GM18526 (cell line): Measurements from ENCODE around the gene BCL2.

Source experiments
- POLR2A ChIP-seq: IDR thresholded peaks from 3 replicates; pipeline ENCODE4 v1.6.1; 2011; ENCODE audit not compliant: insufficient read length; ENCODE audit errors: extremely low read depth

BCL2 gene

DNA sequence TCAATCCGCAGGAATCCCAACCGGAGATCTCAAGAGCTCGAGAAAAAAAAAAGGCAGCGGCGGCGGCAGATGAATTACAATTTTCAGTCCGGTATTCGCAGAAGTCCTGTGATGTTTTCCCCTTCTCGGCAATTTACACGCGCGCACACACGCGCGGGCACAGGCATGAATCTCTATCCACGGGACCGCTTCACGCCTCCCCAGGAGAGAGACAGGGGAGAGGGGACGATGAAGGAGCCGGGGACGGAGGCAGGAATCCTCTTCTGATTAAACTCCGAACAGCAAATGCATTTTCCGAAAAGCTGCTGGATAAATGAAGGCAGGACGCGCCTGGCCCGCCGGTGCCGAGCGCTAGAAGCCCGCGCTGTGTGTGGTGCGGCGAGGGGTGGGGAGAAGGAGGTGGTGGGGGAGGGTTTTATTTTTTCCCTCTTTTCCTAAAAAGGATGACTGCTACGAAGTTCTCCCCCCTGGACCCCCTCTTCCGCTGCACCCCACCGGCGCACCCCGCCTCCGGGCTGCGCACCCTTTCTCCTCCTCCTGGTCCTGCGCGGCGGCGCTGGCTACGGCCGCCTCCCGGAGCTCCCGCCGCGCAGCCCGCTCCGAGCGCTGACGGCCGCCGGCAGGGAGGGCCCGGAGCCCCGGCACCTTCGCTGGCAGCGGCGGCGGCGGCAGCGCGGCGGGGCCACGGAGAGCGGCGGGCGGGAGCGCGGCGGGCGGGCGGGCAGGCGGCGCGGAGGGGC is at the start of gene BCL2:
Gene BCL2 (minus strand): TSS at position 387 of the 740 bp plus-strand sequence.
- peak; percentile 38 for TF ChIP-seq POLR2A

- no peak for TF ChIP-seq POLR2A
Observed at GRCh38 chr18:63368611-63369010, 49.0 kb upstream of the BCL2 start.

GRCh38 chr18:63367053-63367953 is 47.7 kb upstream of the BCL2 start, which contains the start of gene KDSR:
KDSR (minus strand) TSS chr18:63367206; CDS start chr18:63367118, 88 bp downstream.
- peak; percentile 68 for TF ChIP-seq POLR2A

- no peak for TF ChIP-seq POLR2A
Observed at GRCh38 chr18:63366213-63367052, 46.9 kb upstream of the BCL2 start.

- no peak for TF ChIP-seq POLR2A
Observed at GRCh38 chr18:63365876-63366212, 46.3 kb upstream of the BCL2 start.

- no peak for TF ChIP-seq POLR2A
Observed at GRCh38 chr18:63363951-63364350, 44.4 kb upstream of the BCL2 start.

- TF ChIP-seq POLR2A: no peak
Observed at GRCh38 chr18:63356272-63356896, 36.8 kb upstream of the BCL2 start.

DNA sequence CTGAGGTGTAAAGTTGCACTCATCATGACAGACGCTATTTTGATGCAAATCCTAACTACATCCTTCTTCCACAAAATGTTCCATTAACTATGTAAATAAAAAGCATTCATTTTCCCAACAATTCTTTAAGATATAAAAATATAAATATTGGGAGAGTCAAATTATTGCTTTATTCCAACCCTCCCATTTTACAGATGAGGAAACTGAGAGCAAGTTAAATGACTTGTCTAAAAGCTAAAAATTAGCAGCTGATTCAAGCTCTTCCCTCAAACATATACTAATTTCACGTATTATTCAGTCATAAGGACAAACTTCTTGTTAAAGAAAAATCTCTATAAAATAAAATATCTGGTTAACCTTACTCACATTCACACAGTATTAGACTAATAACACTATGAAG is 30.7 kb upstream of the BCL2 start:
- no peak for TF ChIP-seq POLR2A

DNA sequence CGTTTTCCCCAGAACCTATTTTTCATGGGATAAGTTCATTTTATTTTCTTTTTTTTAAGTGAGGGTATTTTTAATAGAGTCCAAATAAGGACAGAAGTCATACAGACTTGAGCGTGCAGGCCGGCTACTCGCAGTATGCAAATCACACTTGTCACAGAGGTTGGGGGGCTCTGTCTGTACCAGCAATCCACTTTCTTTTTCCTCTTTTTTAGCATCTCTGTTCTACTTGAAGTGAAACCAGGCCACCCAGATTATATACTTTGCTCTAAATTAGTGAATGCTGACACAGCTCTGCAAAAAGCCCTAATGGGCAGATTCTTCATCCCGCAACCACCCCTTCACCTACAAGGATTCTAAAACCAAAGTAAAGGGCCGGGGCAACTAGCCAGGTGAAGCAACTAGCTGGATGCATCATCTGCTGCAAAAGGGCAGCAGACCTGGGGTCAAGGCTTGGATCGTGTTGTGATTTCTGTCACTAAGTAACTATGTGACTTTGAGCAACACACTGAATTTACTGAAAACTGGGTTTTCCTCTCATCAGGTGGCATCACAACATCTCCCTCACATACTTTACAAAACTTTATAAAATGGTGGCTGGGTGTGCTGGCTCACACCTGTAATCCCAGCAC is 29.1 kb upstream of the BCL2 start:
- TF ChIP-seq POLR2A: no peak

DNA sequence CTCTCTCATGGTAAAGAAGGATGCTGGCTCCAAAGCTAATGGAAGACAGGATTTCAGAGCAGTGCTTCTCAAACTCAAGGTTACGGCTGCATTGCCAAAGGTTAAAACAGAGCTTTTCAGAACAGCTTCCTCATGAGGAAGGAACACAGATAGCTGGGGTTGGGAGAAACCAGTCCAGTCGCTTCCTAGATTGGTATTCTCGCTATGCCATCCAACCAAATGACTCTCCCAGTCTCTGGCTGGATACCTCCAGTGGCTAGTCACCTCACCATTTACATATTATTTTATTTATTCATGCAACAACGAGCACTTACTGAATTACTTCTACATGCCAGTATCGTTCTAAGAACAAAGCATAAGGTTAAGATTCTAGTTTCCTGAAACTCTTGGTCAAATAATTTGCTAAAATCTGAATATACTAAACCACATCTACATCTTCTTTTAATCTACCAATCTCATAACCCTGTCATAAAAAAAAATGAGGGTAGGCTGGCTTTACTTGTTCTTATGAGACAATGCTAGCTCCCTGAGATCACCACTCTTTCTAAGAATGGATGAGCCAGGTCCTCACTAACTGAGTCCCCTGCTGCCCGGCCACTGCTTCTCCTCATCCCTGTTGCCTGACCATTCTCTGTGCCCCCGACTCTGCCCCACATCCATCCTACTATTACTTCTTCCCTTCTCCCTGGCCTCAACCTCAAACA is 27.1 kb upstream of the BCL2 start:
- no peak for TF ChIP-seq POLR2A

GRCh38 chr18:63346031-63346430 is 26.5 kb upstream of the BCL2 start:
- no peak for TF ChIP-seq POLR2A

- no peak for TF ChIP-seq POLR2A
Observed at GRCh38 chr18:63344918-63345317, 25.3 kb upstream of the BCL2 start.

GRCh38 chr18:63344263-63344662 is 24.7 kb upstream of the BCL2 start:
- TF ChIP-seq POLR2A: no peak

- TF ChIP-seq POLR2A: no peak
Observed at GRCh38 chr18:63342206-63342605, 22.6 kb upstream of the BCL2 start.
